Measurements from ENCODE around the gene DOCK10. TPM values are rescaled to one million over a fixed set of nuclear protein-coding genes. Genes with fewer than 3 reads are reported as not detected.

The DOCK10 gene
- total and polyA plus RNA-seq, 2 donors (not counting 3 experiments of a cell fraction or from before 2014, with no cell fraction given), result 5.8 to 23.0 TPM

DNA sequence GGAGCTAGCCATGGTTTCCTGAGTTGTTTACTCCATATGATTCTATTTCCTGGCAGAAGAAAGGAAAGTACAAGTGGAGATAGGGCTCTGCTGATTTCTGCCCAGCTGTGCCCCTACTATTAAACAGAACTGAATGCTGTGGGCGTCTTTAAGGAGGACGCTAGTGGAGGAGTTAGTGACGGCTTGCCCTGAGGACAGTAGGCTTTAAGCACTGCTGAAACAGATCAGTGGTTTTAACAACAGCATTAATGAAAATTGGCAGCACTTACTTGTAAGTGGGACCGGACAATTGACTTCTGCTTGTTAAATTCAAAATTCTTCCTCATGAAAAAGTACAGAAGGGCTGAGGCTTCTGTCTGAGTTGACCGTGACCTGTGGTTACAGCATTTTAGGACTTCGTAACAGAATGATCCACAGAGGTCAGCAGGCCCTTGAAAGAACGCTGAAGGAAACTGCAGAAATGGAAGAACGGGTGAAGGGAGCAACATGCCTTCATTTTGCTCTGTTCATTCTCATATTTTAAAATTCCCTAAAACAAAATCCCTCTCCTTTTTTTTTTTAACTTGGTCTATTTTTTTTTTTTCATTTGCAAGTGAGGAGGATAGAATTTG, 245.5 kb downstream of the DOCK10 start:
- dilution Hi-C loops (cut with MboI; ENCODE audit: extremely low pct_ligation_motif_present, low sequenced_read_pairs), result no loop called here
- no peaks in the 10 kb centered on the region for H3K9me3 ChIP-seq (replicated peaks; ENCODE audit: control insufficient read depth, insufficient read depth, low read length)
- CTCF ChIA-PET, result interaction anchor here (1.9 kb wide), 1 partner anchor 19 kb away, joined by 6 read pairs; no protein-coding TSS in a partner anchor
- H3K9ac ChIP-seq (replicated peaks; ENCODE audit: extremely low read depth, insufficient read depth, low read length), result no peak overlapping the region
- H3K27me3 ChIP-seq (ENCODE audit: control insufficient read depth in 2 of 2, insufficient read depth in 2 of 2, low read length in 2 of 2), result no peaks in the 10 kb centered on the region
- H3K4me3 ChIP-seq (replicated peaks in 1 of 3; ENCODE audit: insufficient read depth in 1 of 3, low read depth in 1 of 3, low read length in 3 of 3), result no peak overlapping the region
- TF ChIP-seq FOS (IDR thresholded peaks at IDR 0.05; ENCODE audit: borderline replicate concordance, insufficient read depth, low read length) (no peak), EZH2 (IDR thresholded peaks at IDR 0.05; ENCODE audit: borderline replicate concordance, low read depth, low read length, severe bottlenecking) (no peak), POLR2AphosphoS5 (IDR thresholded peaks at IDR 0.05; ENCODE audit: insufficient read depth, low read depth, low read length) (no peak), MAX (IDR thresholded peaks at IDR 0.05; ENCODE audit: insufficient read depth, insufficient read length) (no peak), GATA2 (IDR thresholded peaks at IDR 0.05; ENCODE audit: insufficient read depth, insufficient read length, low read depth, low read length) (no peak)
- no peak overlapping the region for H3K4me2 ChIP-seq (ENCODE audit: insufficient read depth, low read length)
- no peak for FAIRE-seq
- no peaks in the 10 kb centered on the region for H3K4me1 ChIP-seq (ENCODE audit: control insufficient read depth, extremely low read depth, insufficient read depth, low read length)
- H3K27ac ChIP-seq (ENCODE audit: insufficient read depth, low read depth, low read length), result no peak overlapping the region
- POLR2A ChIA-PET, result no interaction called here
- H3K36me3 ChIP-seq (ENCODE audit: control insufficient read depth in 2 of 2, extremely low read depth in 1 of 2, insufficient read depth in 2 of 2, low read length in 2 of 2), result peaks cover 0 to 7% of the 10 kb centered on the region in 2 experiments
- intact Hi-C loops (cut with micrococcal nuclease), result no loop called here
- no TSS peak for BruUV-seq (replicated peaks)
- no peaks in the 10 kb centered on the region for H3K9me1 ChIP-seq (replicated peaks; ENCODE audit: control insufficient read depth, extremely low read depth, insufficient read depth, low read length)
- no peak overlapping the region for H2AFZ ChIP-seq (ENCODE audit: low read depth, low read length)
- no peaks in the 10 kb centered on the region for H3K79me2 ChIP-seq (ENCODE audit: control insufficient read depth, insufficient read depth, low read length)
- H4K20me1 ChIP-seq (replicated peaks; ENCODE audit: control insufficient read depth, extremely low read depth, insufficient read depth, low read length), result no peaks in the 10 kb centered on the region
- DNase-seq (ENCODE audit: low read depth, low spot score), result no peak

GRCh38 chr2:224793946-224794345, 248.3 kb downstream of the DOCK10 start:
- no peak overlapping the region for H3K4me3 ChIP-seq (replicated peaks in 1 of 3; ENCODE audit: insufficient read depth in 1 of 3, low read depth in 1 of 3, low read length in 3 of 3)
- H3K9ac ChIP-seq (replicated peaks; ENCODE audit: extremely low read depth, insufficient read depth, low read length), result no peak overlapping the region
- DNase-seq (ENCODE audit: low read depth, low spot score) (no peak), FAIRE-seq (no peak)
- H3K36me3 ChIP-seq (ENCODE audit: control insufficient read depth in 2 of 2, extremely low read depth in 1 of 2, insufficient read depth in 2 of 2, low read length in 2 of 2), result peaks cover 0 to 2% of the 10 kb centered on the region in 2 experiments
- no TSS peak for BruUV-seq (replicated peaks)
- H3K9me3 ChIP-seq (replicated peaks; ENCODE audit: control insufficient read depth, insufficient read depth, low read length), result no peaks in the 10 kb centered on the region
- H4K20me1 ChIP-seq (replicated peaks; ENCODE audit: control insufficient read depth, extremely low read depth, insufficient read depth, low read length), result no peaks in the 10 kb centered on the region
- H3K4me1 ChIP-seq (ENCODE audit: control insufficient read depth, extremely low read depth, insufficient read depth, low read length), result no peaks in the 10 kb centered on the region
- H3K79me2 ChIP-seq (ENCODE audit: control insufficient read depth, insufficient read depth, low read length), result no peaks in the 10 kb centered on the region
- TF ChIP-seq POLR2A (IDR thresholded peaks at IDR 0.05; ENCODE audit: low read depth, low read length) (no peak), EZH2 (IDR thresholded peaks at IDR 0.05; ENCODE audit: borderline replicate concordance, low read depth, low read length, severe bottlenecking) (no peak), MYC (IDR thresholded peaks at IDR 0.05; ENCODE audit: low read depth, low read length) (no peak), JUN (IDR thresholded peaks at IDR 0.05; ENCODE audit: borderline replicate concordance, insufficient read depth, insufficient read length, low read depth) (no peak), GATA2 (IDR thresholded peaks at IDR 0.05; ENCODE audit: insufficient read depth, insufficient read length, low read depth, low read length) (no peak), FOS (IDR thresholded peaks at IDR 0.05; ENCODE audit: borderline replicate concordance, insufficient read depth, low read length) (no peak), MAX (IDR thresholded peaks at IDR 0.05; ENCODE audit: insufficient read depth, insufficient read length) (no peak), POLR2AphosphoS5 (IDR thresholded peaks at IDR 0.05; ENCODE audit: insufficient read depth, low read depth, low read length) (no peak)
- TF ChIP-seq, protein P1, sequence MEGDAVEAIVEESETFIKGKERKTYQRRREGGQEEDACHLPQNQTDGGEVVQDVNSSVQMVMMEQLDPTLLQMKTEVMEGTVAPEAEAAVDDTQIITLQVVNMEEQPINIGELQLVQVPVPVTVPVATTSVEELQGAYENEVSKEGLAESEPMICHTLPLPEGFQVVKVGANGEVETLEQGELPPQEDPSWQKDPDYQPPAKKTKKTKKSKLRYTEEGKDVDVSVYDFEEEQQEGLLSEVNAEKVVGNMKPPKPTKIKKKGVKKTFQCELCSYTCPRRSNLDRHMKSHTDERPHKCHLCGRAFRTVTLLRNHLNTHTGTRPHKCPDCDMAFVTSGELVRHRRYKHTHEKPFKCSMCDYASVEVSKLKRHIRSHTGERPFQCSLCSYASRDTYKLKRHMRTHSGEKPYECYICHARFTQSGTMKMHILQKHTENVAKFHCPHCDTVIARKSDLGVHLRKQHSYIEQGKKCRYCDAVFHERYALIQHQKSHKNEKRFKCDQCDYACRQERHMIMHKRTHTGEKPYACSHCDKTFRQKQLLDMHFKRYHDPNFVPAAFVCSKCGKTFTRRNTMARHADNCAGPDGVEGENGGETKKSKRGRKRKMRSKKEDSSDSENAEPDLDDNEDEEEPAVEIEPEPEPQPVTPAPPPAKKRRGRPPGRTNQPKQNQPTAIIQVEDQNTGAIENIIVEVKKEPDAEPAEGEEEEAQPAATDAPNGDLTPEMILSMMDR (IDR thresholded peaks at IDR 0.05; ENCODE audit: extremely low read depth in 1 of 2, insufficient read depth in 1 of 2, low read depth in 1 of 2, low read length in 2 of 2), result no peak
- H2AFZ ChIP-seq (ENCODE audit: low read depth, low read length), result no peak overlapping the region
- CTCF ChIA-PET, result no interaction called here
- dilution Hi-C loops (cut with MboI; ENCODE audit: extremely low pct_ligation_motif_present, low sequenced_read_pairs) (no loop called here), intact Hi-C loops (cut with micrococcal nuclease) (no loop called here)
- H3K9me1 ChIP-seq (replicated peaks; ENCODE audit: control insufficient read depth, extremely low read depth, insufficient read depth, low read length), result no peaks in the 10 kb centered on the region
- H3K27me3 ChIP-seq (ENCODE audit: control insufficient read depth in 2 of 2, insufficient read depth in 2 of 2, low read length in 2 of 2), result no peaks in the 10 kb centered on the region
- H3K27ac ChIP-seq (ENCODE audit: insufficient read depth, low read depth, low read length), result no peak overlapping the region
- POLR2A ChIA-PET, result no interaction called here
- H3K4me2 ChIP-seq (ENCODE audit: insufficient read depth, low read length), result no peak overlapping the region
